WTC11 (cell line): ENCODE results near the gene ZIC1. TPM values are rescaled to one million over a fixed set of nuclear protein-coding genes. Genes with fewer than 3 reads are reported as not detected.
A peak's percentile ranks its signal among the peaks of the same experiment; 100 is the strongest.

Experiments used
- ATAC-seq: fragments of 200-7000 bp; cut with Tn5 transposase; 2 replicates; pipeline ENCODE4 v1.10.0; 2021; ENCODE audit warnings: mild to moderate bottlenecking, moderate library complexity
- CTCF ChIA-PET: fragments of 300-600 bp; sonication (Branson Sonifier 250); formaldehyde crosslinking; loops from one replicate; lab custom pipeline; 2021; ENCODE audit warnings: antibody characterized with exemption; lab: Charles Lee
- POLR2A ChIA-PET: fragments of 350-600 bp; sonication (Branson Sonifier 250); formaldehyde crosslinking; loops from one replicate; lab custom pipeline; 2021; ENCODE audit warnings: antibody characterized with exemption; lab: Charles Lee
- DNase-seq: peaks from one replicate; pipeline ENCODE4 v3.0.0; 2021; ENCODE audit warnings: low spot score
- H3K27ac Mint-ChIP-seq: 2 replicates; pipeline ENCODE4 v1.8.0; 2021; ENCODE audit warnings: mixed read lengths
- H3K27me3 Mint-ChIP-seq: 2 replicates; pipeline ENCODE4 v1.8.0; 2021; ENCODE audit warnings: low read depth, mild to moderate bottlenecking, moderate library complexity, mixed read lengths
- H3K36me3 Mint-ChIP-seq: 2 replicates; pipeline ENCODE4 v1.8.0; 2021; ENCODE audit warnings: mixed read lengths
- H3K4me1 Mint-ChIP-seq: 2 replicates; pipeline ENCODE4 v1.8.0; 2022; ENCODE audit warnings: mixed read lengths
- H3K4me3 Mint-ChIP-seq: 2 replicates; pipeline ENCODE4 v1.8.0; 2021; ENCODE audit warnings: mild to moderate bottlenecking, moderate library complexity, mixed read lengths
- H3K9me3 Mint-ChIP-seq: 2 replicates; pipeline ENCODE4 v1.8.0; 2021; ENCODE audit warnings: mixed read lengths
- AFF4 ChIP-seq: sonication (generic); formaldehyde crosslinking; IDR thresholded peaks from 2 replicates; pipeline ENCODE4 v1.8.1; 2023; ENCODE audit warnings: mild to moderate bottlenecking, missing genetic modification reagents, borderline replicate concordance
- ARID4B ChIP-seq: sonication (generic); formaldehyde crosslinking; IDR thresholded peaks from 2 replicates; pipeline ENCODE4 v1.8.0; 2023; ENCODE audit warnings: missing genetic modification reagents, mild to moderate bottlenecking, borderline replicate concordance
- ATF3 ChIP-seq: sonication (generic); formaldehyde crosslinking; conservative IDR thresholded peaks from 2 replicates; pipeline ENCODE4 v1.8.1; 2022; ENCODE audit warnings: mild to moderate bottlenecking, missing genetic modification reagents
- CREM ChIP-seq: sonication (generic); formaldehyde crosslinking; IDR thresholded peaks from 2 replicates; pipeline ENCODE4 v1.8.1; 2022; ENCODE audit warnings: mild to moderate bottlenecking, missing genetic modification reagents, moderate library complexity
- ELF4 ChIP-seq: sonication (generic); formaldehyde crosslinking; IDR thresholded peaks from 2 replicates; pipeline ENCODE4 v1.8.1; 2022; ENCODE audit warnings: low read depth, mild to moderate bottlenecking, moderate library complexity, missing genetic modification reagents
- FOXK1 ChIP-seq: sonication (generic); formaldehyde crosslinking; IDR thresholded peaks from 2 replicates; pipeline ENCODE4 v1.8.0; 2022; ENCODE audit warnings: mild to moderate bottlenecking, moderate library complexity, missing genetic modification reagents
- GABPB1 ChIP-seq: sonication (generic); formaldehyde crosslinking; IDR thresholded peaks from 2 replicates; pipeline ENCODE4 v1.8.1; 2023; ENCODE audit warnings: mild to moderate bottlenecking, missing genetic modification reagents
- GTF2I ChIP-seq: fragments of 250-450 bp; sonication (Bioruptor Pico); conservative IDR thresholded peaks from 2 replicates; pipeline ENCODE4 v1.4.0; 2021; ENCODE audit warnings: mild to moderate bottlenecking
- JAZF1 ChIP-seq: fragments of 250-450 bp; sonication (Bioruptor Pico); IDR thresholded peaks from 2 replicates; pipeline ENCODE4 v1.9.0; 2021; ENCODE audit warnings: moderate library complexity, mild to moderate bottlenecking, inconsistent platforms
- MXD4 ChIP-seq: fragments of 250-450 bp; sonication (Bioruptor Pico); IDR thresholded peaks from 2 replicates; pipeline ENCODE4 v1.8.0; 2021; ENCODE audit warnings: mild to moderate bottlenecking, moderate library complexity, borderline replicate concordance
- NFE2L1 ChIP-seq: sonication (generic); formaldehyde crosslinking; IDR thresholded peaks from 2 replicates; pipeline ENCODE4 v1.8.1; 2023; ENCODE audit warnings: missing genetic modification reagents
- NR3C1 ChIP-seq: sonication (generic); formaldehyde crosslinking; conservative IDR thresholded peaks from 2 replicates; pipeline ENCODE4 v1.8.1; 2023; ENCODE audit warnings: low read depth, mild to moderate bottlenecking, missing genetic modification reagents
- TEAD1 ChIP-seq: sonication (generic); formaldehyde crosslinking; IDR thresholded peaks from 2 replicates; pipeline ENCODE4 v1.8.0; 2022; ENCODE audit warnings: mild to moderate bottlenecking, missing genetic modification reagents
- ZBTB21 ChIP-seq: sonication (generic); formaldehyde crosslinking; IDR thresholded peaks from 2 replicates; pipeline ENCODE4 v1.8.1; 2023; ENCODE audit warnings: mild to moderate bottlenecking, missing genetic modification reagents, borderline replicate concordance
- ZNF138 ChIP-seq: sonication (generic); formaldehyde crosslinking; conservative IDR thresholded peaks from 2 replicates; pipeline ENCODE4 v1.8.1; 2022; ENCODE audit warnings: mild to moderate bottlenecking, moderate library complexity, missing genetic modification reagents
- ZNF416 ChIP-seq: fragments of 250-450 bp; sonication (Bioruptor Pico); IDR thresholded peaks from 2 replicates; pipeline ENCODE4 v1.9.0; 2021; ENCODE audit warnings: mild to moderate bottlenecking, inconsistent platforms
- total RNA-seq: library from RNA; stranded (reverse); gene quantifications from 3 replicates; pipeline ENCODE4 v1.2.3, GENCODE V29; 2021
- TF ChIP-seq, protein P1 (sequence below): sonication (generic); formaldehyde crosslinking; IDR thresholded peaks from 2 replicates; pipeline ENCODE4 v1.8.1; 2023; ENCODE audit warnings: mild to moderate bottlenecking, missing genetic modification reagents, moderate library complexity
- TF ChIP-seq, protein P2 (sequence below): fragments of 200-600 bp; IDR thresholded peaks from 2 replicates; pipeline ENCODE4 v1.8.0; 2022; ENCODE audit warnings: antibody characterized with exemption
- TF ChIP-seq, protein P3 (sequence below): sonication (generic); formaldehyde crosslinking; IDR thresholded peaks from 2 replicates; pipeline ENCODE4 v1.8.0; 2022; ENCODE audit warnings: mild to moderate bottlenecking, missing genetic modification reagents
- TF ChIP-seq, protein P4 (sequence below): sonication (generic); formaldehyde crosslinking; IDR thresholded peaks from 2 replicates; pipeline ENCODE4 v1.8.1; 2022; ENCODE audit warnings: low read depth, mild to moderate bottlenecking, moderate library complexity, missing genetic modification reagents, borderline replicate concordance

The ZIC1 gene
- total RNA-seq, 1 experiment from 2014 or later: 59.7 TPM

- Mint-ChIP-seq H3K36me3 (no peaks in the 10 kb centered on the region), H3K4me3 (peak overlapping the region; percentile 85), H3K9me3 (no peaks in the 10 kb centered on the region), H3K27ac (peak overlapping the region; percentile 95), H3K4me1 (peaks cover 70% of the 10 kb centered on the region), H3K27me3 (peaks cover 97% of the 10 kb centered on the region)
- DNase-seq: peak; percentile 76
- ATAC-seq: peak; percentile 93
- peak; percentile 16; the same call in 1 of the 2 replicates for TF ChIP-seq FOXK1
- no peak for TF ChIP-seq ATF3
- peak; percentile 68; the same call in 1 of the 2 replicates for TF ChIP-seq GTF2I (CRISPR knock-in tag)
- peak; percentile 74 for TF ChIP-seq TEAD1
- 0 out of 2 replicates have a peak, but pooled peaks have one; percentile 41 for TF ChIP-seq ZNF416 (CRISPR knock-in tag)
- no peak for TF ChIP-seq NFE2L1 (CRISPR knock-in tag)
- TF ChIP-seq, protein P1, sequence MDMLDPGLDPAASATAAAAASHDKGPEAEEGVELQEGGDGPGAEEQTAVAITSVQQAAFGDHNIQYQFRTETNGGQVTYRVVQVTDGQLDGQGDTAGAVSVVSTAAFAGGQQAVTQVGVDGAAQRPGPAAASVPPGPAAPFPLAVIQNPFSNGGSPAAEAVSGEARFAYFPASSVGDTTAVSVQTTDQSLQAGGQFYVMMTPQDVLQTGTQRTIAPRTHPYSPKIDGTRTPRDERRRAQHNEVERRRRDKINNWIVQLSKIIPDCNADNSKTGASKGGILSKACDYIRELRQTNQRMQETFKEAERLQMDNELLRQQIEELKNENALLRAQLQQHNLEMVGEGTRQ (CRISPR knock-in tag): 0 out of 2 replicates have a peak, but pooled peaks have one; percentile 38
- TF ChIP-seq JAZF1 (CRISPR knock-in tag): no peak
- TF ChIP-seq, protein P2, sequence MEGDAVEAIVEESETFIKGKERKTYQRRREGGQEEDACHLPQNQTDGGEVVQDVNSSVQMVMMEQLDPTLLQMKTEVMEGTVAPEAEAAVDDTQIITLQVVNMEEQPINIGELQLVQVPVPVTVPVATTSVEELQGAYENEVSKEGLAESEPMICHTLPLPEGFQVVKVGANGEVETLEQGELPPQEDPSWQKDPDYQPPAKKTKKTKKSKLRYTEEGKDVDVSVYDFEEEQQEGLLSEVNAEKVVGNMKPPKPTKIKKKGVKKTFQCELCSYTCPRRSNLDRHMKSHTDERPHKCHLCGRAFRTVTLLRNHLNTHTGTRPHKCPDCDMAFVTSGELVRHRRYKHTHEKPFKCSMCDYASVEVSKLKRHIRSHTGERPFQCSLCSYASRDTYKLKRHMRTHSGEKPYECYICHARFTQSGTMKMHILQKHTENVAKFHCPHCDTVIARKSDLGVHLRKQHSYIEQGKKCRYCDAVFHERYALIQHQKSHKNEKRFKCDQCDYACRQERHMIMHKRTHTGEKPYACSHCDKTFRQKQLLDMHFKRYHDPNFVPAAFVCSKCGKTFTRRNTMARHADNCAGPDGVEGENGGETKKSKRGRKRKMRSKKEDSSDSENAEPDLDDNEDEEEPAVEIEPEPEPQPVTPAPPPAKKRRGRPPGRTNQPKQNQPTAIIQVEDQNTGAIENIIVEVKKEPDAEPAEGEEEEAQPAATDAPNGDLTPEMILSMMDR: no peak
- TF ChIP-seq AFF4 (CRISPR knock-in tag): peak; percentile 33; the same call in 1 of the 2 replicates
- TF ChIP-seq GABPB1 (CRISPR knock-in tag): no peak
- TF ChIP-seq, protein P3, sequence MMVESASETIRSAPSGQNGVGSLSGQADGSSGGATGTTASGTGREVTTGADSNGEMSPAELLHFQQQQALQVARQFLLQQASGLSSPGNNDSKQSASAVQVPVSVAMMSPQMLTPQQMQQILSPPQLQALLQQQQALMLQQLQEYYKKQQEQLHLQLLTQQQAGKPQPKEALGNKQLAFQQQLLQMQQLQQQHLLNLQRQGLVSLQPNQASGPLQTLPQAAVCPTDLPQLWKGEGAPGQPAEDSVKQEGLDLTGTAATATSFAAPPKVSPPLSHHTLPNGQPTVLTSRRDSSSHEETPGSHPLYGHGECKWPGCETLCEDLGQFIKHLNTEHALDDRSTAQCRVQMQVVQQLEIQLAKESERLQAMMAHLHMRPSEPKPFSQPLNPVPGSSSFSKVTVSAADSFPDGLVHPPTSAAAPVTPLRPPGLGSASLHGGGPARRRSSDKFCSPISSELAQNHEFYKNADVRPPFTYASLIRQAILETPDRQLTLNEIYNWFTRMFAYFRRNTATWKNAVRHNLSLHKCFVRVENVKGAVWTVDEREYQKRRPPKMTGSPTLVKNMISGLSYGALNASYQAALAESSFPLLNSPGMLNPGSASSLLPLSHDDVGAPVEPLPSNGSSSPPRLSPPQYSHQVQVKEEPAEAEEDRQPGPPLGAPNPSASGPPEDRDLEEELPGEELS (CRISPR knock-in tag): peak; percentile 25; the same call in 1 of the 2 replicates
- no peak for TF ChIP-seq ARID4B (CRISPR knock-in tag)
- no peak for TF ChIP-seq NR3C1 (CRISPR knock-in tag)
- no peak for TF ChIP-seq ELF4 (CRISPR knock-in tag)
- no peak for TF ChIP-seq CREM (CRISPR knock-in tag)
- 0 out of 2 replicates have a peak, but pooled peaks have one; percentile 29 for TF ChIP-seq ZBTB21 (CRISPR knock-in tag)
- TF ChIP-seq MXD4 (CRISPR knock-in tag): no peak
- TF ChIP-seq ZNF138: no peak
- TF ChIP-seq, protein P4, sequence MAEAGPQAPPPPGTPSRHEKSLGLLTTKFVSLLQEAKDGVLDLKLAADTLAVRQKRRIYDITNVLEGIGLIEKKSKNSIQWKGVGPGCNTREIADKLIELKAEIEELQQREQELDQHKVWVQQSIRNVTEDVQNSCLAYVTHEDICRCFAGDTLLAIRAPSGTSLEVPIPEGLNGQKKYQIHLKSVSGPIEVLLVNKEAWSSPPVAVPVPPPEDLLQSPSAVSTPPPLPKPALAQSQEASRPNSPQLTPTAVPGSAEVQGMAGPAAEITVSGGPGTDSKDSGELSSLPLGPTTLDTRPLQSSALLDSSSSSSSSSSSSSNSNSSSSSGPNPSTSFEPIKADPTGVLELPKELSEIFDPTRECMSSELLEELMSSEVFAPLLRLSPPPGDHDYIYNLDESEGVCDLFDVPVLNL: no peak
- ChIA-PET CTCF (interaction anchor here (0.7 to 2.2 kb wide), 11 partner anchors 9 to 239 kb away, joined by 3 to 36 read pairs (median 5); no protein-coding TSS in a partner anchor), POLR2A (interaction anchor here (0.6 to 2.5 kb wide), 11 partner anchors 15 to 494 kb away, joined by 3 to 19 read pairs (median 3); no protein-coding TSS in a partner anchor)
These were observed 31.5 kb upstream of the ZIC1 start for GRCh38 chr3:147377412-147378367.
